DMS153 treated with DMSO at 0.1 percent for 48 hours (cell line): Measurements from ENCODE around the gene ZFP36L2.

ENCODE experiments used
- DNase-seq: peaks from one replicate; lab custom pipeline; 2025; ENCODE audit not compliant: unreplicated experiment; lab: John Stamatoyannopoulos, UW

ZFP36L2 gene

GRCh38 chr2:43210467-43211303 is 15.7 kb downstream of the ZFP36L2 start:
- no peak for DNase-seq

DNA sequence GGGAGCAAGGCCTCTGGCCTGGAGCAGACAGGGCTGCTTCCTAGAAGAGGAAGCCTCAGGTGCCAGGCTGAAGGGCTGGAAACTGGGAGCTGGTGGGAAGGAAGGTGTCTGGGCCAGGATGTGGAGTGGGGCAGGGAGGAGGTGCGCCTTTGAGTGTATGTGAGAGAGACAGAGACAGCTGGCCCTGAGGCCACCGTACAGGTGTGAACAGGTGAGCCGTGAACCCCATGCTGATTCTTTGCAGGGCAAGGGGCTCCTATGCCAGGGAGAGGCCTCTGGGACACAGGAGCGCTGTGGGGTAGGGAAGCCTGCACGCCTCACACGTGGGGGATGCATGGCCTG is 16.3 kb downstream of the ZFP36L2 start:
- DNase-seq: no peak

DNA sequence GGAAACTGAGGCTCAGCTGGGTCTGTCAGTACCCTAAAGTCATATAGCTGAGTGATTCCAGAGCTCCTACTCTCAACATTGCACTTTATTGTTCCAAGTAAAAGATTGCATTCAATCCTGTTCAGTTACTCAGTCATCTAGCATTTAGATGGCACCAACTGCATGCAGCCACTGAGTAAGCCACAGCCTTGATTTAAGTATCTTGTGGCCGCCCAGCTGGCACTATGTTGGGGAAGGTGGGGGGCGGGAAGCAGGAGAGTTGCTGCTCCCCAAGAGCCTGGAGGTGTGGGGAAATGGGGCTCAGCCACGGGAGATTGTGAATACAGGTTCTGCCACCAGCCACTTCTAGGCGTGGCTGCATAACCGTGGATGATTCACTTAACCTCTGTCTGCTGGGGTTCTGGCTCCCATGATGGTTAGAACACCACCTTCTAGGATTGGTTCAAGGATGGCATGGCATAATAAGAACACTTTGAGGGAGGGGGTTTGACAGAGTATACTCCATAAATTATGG is 17.1 kb downstream of the ZFP36L2 start:
- no peak for DNase-seq

DNA sequence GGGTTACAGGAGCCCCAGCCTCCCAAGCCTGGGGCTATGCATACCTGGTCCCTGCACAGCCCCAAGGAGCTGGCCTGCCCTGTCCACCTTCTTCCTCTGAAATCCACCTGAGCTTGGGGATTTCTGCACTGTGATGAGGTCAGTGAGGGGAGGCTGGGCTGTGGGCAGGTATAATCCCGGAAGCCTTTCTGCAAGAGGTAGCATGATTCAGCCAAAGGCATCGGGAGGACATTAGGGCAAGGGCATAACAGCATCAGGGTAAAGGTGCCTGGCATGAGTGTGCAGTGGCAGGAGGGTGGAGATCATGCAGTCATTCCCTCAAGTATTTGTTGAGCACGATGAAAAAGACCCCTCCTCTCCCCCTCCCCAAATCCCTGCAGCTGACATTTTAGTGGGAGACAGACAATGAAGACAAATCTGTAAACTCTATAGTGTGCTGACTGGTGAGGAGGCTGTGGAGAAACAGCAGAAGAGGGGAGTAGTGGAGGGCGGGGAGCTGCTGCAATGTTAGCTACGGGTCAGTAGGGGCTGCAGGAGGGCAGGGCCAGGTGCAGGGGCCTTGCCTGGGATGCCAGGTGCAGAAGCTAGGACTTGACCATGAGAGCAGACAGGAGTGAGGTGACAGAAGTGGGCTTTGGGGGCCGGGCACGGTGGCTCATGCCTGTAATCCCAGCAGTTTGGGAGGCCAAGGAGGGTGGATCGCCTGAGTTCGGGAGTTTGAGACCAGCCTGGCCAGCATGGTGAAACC is 18.7 kb downstream of the ZFP36L2 start:
- DNase-seq: no peak

GRCh38 chr2:43206602-43207001 is 19.8 kb downstream of the ZFP36L2 start:
- no peak for DNase-seq

- no peak for DNase-seq
These were observed 23.0 kb downstream of the ZFP36L2 start for GRCh38 chr2:43203373-43203772.

DNA sequence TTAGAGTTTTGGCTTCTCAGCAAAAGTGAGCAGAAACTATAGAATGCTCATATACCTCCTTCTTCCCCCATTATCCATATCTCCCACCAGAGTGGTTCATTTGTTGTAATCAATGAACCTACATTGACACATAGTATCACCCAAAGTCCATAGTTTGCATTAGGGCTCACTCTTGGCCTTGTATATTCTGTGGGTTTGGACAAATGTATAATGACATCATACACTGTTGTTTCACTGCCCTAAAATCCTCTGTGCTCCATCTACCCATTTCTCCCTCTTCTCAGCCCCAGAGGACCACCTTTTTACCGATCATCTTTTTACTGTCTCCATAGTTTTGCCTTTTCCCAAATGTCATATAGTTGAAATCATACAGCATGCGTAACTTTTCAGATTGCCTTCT is 24.1 kb downstream of the ZFP36L2 start:
- DNase-seq: no peak

- DNase-seq: no peak
These were observed 24.9 kb downstream of the ZFP36L2 start for GRCh38 chr2:43201497-43201896.

DNA sequence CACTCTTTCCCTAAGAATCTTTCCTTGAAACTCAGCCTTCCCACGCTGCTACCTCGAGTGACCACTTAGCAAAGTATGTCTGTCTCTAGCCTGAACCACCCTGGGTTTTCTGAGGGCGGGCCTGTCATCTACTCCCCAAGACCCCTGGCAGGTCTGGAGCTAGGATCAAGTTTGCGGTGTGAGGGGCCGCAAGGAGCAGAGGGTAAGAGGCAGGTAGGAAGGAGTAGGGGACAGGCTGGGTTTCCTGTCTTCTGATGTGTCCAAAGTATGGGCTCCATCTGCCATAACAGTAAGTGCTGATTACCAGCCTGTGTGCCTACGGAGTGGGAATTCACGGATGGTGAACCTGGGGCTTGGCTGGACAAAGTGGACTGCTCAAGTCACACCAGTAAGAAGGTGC is 25.4 kb downstream of the ZFP36L2 start:
- no peak for DNase-seq

GRCh38 chr2:43199492-43200488 is 26.6 kb downstream of the ZFP36L2 start:
- DNase-seq: no peak

DNA sequence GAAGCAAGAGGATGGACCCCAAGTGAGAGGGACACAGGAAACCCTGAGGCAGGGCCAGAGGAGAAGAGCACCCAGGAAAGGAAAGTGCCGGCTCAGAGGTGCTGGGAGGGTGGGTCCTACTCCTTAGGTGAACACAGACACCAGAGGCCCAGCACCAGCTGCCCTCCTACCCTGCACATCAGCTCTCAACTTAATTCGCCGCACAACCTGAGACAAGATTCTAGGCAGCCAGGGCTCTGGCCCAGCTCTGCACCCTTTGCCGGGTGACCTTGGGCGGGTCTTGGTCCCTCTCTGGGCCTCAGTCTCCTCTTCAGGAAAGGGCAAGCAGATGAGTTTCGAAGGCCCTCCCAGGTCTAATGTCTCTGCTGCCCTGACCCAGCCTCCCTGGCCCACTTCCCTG is 28.1 kb downstream of the ZFP36L2 start:
- no peak for DNase-seq

DNA sequence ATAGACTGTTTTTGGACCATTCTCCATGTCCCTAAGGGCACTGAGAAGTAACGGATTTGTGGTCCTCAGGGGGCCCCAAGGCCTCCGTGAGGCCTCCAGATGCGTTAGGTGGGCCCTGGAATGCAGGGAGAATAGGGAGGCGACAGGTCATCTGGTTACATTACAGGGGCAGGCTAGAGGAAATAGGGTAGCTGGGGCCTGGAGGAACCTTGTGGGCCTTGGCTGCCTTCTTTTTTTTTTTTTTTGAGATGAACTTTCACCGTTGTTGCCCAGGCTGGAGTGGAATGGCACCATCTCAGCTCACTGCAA is 28.9 kb downstream of the ZFP36L2 start:
- no peak for DNase-seq

DNA sequence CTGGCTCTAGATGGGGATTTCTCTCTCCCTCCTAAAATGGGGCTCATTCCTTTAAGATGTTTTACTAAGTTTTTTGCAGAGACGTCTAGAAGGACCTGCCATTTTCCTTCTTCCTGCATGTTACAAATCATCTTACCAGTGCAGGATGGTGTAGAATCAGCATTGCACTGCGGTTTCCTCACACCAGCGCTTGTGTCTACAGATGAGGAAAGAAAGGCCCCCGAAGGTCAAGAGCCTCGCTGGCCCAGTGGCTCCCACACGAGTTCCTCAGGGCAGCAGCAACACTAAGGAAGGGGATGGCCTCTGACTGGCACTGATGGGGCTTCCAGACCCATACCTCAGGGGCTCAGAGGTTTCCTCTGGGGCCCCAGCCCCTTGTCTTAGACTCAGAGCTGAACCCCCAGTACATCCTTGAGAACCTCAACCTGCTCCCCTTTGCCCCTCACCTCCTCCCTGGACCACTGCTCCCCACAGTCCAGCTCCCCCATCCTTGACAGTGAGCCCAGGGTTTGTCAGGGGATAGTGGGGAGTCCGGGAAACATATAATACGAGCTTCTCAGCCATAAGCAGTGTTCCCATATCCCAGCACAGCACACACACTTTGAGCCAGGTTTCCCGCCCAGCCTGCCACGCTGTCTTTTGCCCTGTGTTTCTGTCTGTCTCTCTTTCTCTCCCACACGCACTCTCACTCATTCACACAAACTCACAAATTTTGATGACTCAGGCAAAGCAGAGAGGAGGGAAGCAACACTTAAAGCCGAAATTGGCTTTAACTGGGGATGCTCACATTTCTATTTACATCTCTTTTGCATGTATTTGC is 29.4 kb downstream of the ZFP36L2 start:
- no peak for DNase-seq

GRCh38 chr2:43194121-43194869 is 32.1 kb downstream of the ZFP36L2 start:
- no peak for DNase-seq

GRCh38 chr2:43193652-43194120 is 32.7 kb downstream of the ZFP36L2 start:
- no peak for DNase-seq

DNA sequence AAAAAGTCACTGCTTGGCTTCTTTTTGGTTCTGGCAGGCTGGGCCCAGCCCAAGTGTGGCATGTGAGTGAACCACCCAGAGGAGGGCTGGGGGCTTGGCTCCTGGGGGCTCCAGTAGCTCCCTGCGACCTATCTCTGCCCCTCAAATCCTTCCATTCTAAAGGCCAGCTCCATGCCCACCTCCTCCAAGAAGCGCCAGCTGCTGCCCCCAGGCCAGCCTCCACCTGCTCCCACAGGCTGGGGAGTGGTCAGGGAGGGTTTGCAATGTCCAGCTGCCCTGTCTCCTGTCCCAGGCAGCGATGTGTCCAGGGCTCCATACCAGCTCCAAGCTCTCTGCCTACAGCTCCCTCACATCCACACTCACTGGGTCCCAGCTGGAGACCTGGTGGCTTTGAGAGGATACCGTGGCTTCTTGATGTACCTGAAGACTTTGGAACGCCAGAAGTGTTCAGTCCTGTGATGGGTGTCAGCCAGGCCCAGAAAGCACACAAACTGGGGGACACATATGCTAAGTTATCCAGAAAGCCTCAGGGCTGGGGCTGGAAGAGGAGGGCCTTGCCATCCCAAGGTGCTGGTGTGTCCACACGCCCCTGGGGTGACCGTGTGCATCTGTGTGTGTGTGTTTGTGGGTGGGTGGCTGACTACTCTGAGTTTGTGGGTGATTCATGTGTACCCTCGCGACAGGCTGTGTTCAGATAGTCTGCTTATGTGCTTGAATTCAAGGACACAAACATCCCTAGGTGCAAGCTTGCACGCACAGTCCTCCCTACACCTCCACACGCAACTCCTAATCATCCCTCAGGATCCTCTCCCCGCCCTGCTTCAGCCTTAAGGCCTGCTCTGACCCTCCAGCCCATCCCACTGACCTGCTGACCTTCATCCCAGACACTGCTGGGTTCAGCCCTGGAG is 33.4 kb downstream of the ZFP36L2 start:
- DNase-seq: no peak

GRCh38 chr2:43191947-43192516 is 34.4 kb downstream of the ZFP36L2 start:
- DNase-seq: no peak
